Measurements from ENCODE around the gene TIGAR.

Gene TIGAR

DNA sequence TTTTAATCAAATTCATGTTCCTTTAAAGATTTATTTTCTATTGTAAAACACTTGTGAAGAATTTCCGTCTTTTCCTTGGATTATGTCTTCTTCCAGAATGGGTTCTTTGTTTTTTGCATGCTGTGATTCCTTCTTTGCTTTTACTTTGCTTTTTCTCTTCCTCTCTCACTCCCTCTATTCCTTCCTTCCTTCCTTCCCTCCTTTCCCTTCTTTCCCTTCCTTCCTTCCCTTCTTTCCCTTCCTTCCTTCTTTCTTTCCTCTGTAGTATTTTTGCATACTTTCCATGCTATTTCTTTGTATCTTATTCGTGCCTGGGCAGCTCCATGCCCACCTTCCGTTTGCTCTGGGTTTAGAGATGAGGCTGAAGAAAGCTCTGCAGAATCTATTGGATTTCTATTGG, 80.1 kb downstream of the TIGAR start:
- H3K4me1 ChIP-seq (ENCODE audit: control insufficient read depth, insufficient read depth, low read length), result no peaks in the 10 kb centered on the region

GRCh38 chr12:4402996-4403395, 82.0 kb downstream of the TIGAR start:
- DNase-seq (ENCODE audit: low read depth, low spot score), result no peak
- WGBS (ENCODE audit: insufficient coverage, insufficient read length), result no CpG with 5 or more reads among the region's 4 CpGs

More for the DNA sequence above, 80.1 kb downstream of the TIGAR start:
- H3K27ac ChIP-seq (ENCODE audit: low read length), result no peak overlapping the region
- H3K36me3 ChIP-seq (ENCODE audit: control insufficient read depth, insufficient read depth, low read length), result no peaks in the 10 kb centered on the region
- no peaks in the 10 kb centered on the region for H3K9me3 ChIP-seq (ENCODE audit: control insufficient read depth, insufficient read depth, low read length)
- H3K27me3 ChIP-seq (ENCODE audit: control insufficient read depth, insufficient read depth, low read length), result no peaks in the 10 kb centered on the region
- DNase-seq (ENCODE audit: low read depth, low spot score), result no peak
- no peak overlapping the region for H3K4me3 ChIP-seq (ENCODE audit: low read length)
- WGBS (ENCODE audit: insufficient coverage, insufficient read length), result no CpG with 5 or more reads among the region's 3 CpGs

More at GRCh38 chr12:4402996-4403395, 82.0 kb downstream of the TIGAR start:
- no peak overlapping the region for H3K27ac ChIP-seq (ENCODE audit: low read length)
- no peaks in the 10 kb centered on the region for H3K9me3 ChIP-seq (ENCODE audit: control insufficient read depth, insufficient read depth, low read length)
- H3K27me3 ChIP-seq (ENCODE audit: control insufficient read depth, insufficient read depth, low read length), result no peaks in the 10 kb centered on the region; the same call in 1 of the 2 replicates
- H3K36me3 ChIP-seq (ENCODE audit: control insufficient read depth, insufficient read depth, low read length), result no peaks in the 10 kb centered on the region
- no peaks in the 10 kb centered on the region for H3K4me1 ChIP-seq (ENCODE audit: control insufficient read depth, insufficient read depth, low read length)
- no peak overlapping the region for H3K4me3 ChIP-seq (ENCODE audit: low read length)

Data from iPS DF 6.9 (cell line).